Fibroblast of the conjunctiva (primary cell): ENCODE measurements around the gene HDDC2.

Experiments
- DNase-seq: peaks from one replicate; pipeline ENCODE4 v3.0.0-alpha.2; 2010; ENCODE audit warnings: low read depth

Gene HDDC2

GRCh38 chr6:125269328-125269985 lies 32.3 kb downstream of the HDDC2 start:
- no peak for DNase-seq

GRCh38 chr6:125268765-125269164 lies 33.0 kb downstream of the HDDC2 start:
- DNase-seq, result no peak

GRCh38 chr6:125267806-125268523 lies 33.8 kb downstream of the HDDC2 start:
- DNase-seq, result no peak

- no peak for DNase-seq
Observed at GRCh38 chr6:125264476-125264875, 37.3 kb downstream of the HDDC2 start.

GRCh38 chr6:125262016-125263013 lies 39.5 kb downstream of the HDDC2 start:
- DNase-seq, result peak; percentile 65

GRCh38 chr6:125259354-125259736 lies 42.4 kb downstream of the HDDC2 start:
- DNase-seq, result no peak

- DNase-seq, result no peak
Observed at GRCh38 chr6:125258651-125259353, 43.0 kb downstream of the HDDC2 start.

GRCh38 chr6:125257351-125257750 lies 44.4 kb downstream of the HDDC2 start:
- no peak for DNase-seq

- no peak for DNase-seq
Observed at GRCh38 chr6:125255201-125255600, 46.6 kb downstream of the HDDC2 start.

GRCh38 chr6:125254321-125254720 lies 47.4 kb downstream of the HDDC2 start:
- DNase-seq, result no peak

- no peak for DNase-seq
Observed at GRCh38 chr6:125253881-125254280, 47.9 kb downstream of the HDDC2 start.

GRCh38 chr6:125252891-125253290 lies 48.9 kb downstream of the HDDC2 start:
- no peak for DNase-seq

- DNase-seq, result no peak
Observed at GRCh38 chr6:125251516-125252220, 50.1 kb downstream of the HDDC2 start.

GRCh38 chr6:125250511-125250910 lies 51.3 kb downstream of the HDDC2 start:
- DNase-seq, result no peak

GRCh38 chr6:125248136-125248535 lies 53.6 kb downstream of the HDDC2 start:
- no peak for DNase-seq

- DNase-seq, result no peak
Observed at GRCh38 chr6:125246566-125246965, 55.2 kb downstream of the HDDC2 start.

GRCh38 chr6:125245523-125246264 lies 56.1 kb downstream of the HDDC2 start:
- no peak for DNase-seq

- DNase-seq, result no peak
Observed at GRCh38 chr6:125245109-125245508, 56.7 kb downstream of the HDDC2 start.

- DNase-seq, result no peak
Observed at GRCh38 chr6:125237764-125238163, 64.0 kb downstream of the HDDC2 start.

GRCh38 chr6:125236536-125237327 lies 65.0 kb downstream of the HDDC2 start:
- no peak for DNase-seq
